GM18858 (cell line): ENCODE measurements around the gene HEYL.

Source experiments
- ATAC-seq: cut with Tn5 transposase; IDR thresholded peaks from one replicate; pipeline ENCODE4 v1.9.1; 2021; ENCODE audit not compliant: unreplicated experiment

Gene HEYL

DNA sequence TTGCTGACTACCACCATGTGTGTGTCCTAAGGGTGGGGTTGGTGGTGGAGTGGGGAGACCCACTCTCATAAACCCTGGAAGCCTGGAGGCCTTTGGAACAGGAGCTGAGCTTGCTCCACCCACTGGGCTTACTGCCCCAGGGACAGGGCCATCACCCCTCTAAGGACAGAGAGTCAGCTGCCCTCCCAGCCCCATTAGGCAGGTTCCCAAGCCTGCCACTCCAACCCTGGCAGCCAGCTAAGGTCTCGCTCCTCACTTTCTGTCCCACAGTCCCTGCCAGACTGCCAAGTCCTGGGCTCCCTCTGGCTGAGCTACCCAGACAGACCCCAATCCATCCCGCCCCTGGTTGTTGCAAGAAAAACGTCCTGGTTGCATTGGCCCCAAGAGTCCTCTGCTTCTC is 28.7 kb upstream of the HEYL start:
- no peak for ATAC-seq

DNA sequence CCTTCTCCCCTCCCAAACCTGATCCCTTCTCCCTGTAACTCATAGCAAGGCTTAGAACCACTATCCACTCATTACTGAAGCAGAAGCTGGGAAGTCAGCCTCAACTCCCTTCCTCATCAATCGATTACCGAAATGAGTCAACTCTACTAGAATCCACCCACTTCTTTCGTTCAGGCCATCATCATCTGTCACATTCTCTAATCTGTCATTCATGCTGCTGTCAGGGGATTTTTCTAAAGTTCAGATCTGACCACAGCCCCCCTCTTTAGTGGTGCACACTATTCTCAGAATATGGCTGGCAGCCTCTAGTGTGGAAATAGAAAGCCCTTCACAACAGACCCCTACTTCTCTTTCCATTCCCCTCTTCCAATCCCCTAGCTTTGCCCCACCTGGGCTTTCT is 27.3 kb upstream of the HEYL start:
- peak; percentile 76 for ATAC-seq

DNA sequence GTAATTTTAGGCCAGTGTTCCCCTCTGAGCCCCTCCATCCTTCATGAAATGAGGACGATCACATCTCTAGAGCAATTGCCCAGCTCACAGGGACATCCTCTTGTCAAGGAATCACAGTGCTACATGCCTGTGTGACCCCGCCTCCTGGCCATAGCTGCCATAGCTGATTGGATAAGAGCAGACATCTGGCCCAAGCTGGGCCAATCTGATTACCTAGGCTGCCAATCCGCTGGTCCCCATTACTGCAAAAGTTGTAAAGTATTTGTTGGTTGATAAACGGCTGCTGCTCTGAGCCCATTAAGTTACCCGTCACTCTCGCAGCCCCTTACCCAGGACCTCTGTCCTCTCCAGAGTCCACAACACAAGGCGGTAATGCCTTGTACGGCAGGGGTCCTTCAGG is 24.1 kb upstream of the HEYL start:
- no peak for ATAC-seq

DNA sequence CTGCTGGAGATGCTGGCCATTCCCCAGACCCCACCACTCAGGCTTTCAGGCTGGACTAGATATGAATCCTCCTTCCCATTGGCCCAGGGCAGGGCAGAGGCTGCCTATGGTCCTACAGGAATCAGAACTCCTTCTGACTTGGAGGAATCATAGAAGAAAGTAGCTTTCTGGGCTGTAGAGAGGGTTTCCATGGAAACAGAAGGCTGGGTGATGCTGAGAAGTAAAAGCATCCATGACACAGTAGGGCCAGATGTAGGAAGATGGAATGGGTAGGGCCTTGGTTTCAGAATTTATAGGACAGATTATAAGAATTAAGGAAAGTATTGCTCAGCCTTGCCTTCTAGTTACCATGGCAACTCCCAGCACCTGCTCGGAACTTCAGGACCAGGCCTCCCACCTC is 23.4 kb upstream of the HEYL start:
- no peak for ATAC-seq

DNA sequence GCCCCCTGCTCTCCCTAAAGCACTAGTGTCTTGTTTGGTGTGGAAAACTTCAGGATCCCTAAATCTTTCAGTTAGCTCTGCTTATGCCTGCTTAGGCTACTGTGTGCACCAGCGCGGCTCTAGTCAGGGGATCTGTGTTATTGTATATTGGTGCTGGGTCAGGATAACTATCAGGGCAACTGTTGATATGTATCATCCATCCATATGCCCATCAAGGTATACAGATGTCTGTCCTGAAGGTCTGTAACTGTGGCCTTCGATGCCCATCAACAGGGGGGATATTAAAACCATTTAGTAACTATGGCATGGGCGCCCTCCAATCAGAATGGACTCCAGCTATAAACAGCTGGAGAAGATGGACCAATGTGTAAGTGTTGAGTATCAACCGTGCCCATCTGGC is 20.1 kb upstream of the HEYL start:
- no peak for ATAC-seq

DNA sequence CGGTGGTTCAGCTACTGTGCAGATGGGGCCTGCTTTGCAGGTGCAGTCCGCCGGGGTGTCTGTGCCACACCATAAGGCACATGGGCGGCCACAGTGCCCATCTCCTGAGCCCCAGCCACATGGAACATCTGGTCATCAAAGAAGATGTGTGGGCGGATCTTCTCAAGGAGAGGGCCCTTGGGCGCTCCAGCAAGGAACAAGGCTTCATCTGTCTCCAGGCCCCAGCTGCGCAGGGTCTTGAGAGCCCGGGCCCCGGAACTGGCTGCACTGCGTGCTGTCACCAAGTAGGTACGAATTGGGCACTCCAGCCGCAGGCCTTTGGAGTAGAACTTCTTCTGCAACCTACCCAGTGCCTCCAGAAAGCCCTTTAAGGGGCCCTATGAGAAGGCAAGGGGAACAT is 19.7 kb upstream of the HEYL start:
- ATAC-seq: no peak

DNA sequence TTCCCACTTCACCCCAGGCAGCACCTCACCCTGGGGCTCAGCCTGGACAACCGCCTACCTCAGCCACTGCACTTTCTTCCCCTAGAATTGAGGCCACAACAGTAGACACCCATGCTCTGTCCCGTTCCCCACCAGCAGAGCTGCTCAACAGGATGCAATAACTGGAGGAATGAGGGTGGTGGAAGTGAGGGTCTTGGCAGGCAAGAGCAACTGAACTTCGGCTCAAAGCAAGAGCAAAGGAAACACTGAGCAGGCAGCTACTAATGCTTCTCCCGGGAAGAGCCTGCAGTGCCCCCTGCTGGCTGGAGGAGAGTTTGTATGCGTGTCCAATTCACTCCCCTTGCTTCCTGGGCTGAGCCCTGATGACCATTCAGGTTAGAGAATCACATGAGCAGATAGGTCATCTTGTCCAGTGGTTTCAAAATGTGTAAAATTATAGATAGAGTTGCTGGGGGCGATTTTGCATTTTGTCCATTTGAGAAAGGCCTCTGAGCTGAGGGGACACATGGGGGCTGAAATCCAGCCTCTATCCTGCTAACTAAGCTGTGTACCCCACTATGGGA is 18.6 kb upstream of the HEYL start:
- ATAC-seq: no peak

DNA sequence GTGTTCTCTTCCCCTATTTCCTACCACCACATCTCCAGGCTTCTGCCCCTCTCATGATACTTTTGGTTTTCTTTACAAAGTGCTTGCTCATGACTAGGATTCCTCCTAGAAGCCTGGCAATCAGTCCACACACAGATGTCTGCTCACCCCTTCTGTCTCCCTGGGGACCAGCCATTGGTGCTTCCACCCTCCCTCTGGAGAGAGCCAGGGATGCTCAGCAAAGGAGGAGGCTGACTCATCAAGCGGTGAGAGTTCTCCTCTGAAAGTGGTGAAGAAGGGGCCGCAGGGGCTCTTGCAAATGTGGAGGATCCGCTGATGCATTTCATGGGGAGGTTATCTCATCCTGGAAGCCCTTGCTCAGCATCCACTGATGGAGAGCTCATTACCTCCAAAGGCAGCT is 18.0 kb upstream of the HEYL start:
- ATAC-seq: no peak

DNA sequence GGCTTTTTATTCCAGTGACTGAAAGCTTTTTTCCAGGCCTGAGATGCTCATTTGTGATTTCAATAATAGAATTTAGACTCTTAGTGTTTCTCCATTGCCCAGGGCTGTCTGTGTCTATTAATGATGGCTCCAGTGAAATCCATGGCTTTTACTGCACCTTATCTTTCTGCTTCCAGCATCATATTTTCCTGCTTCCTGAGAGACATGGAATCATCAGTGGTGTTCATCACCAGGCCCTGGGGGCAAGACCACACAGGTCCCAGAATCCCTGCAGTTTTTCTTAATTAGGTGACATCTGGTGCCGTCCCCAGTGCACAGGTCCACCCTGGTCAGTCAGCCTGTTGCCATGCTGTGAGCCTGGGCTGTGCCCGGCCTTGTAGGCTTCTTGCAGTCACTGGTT is 16.9 kb upstream of the HEYL start:
- ATAC-seq: no peak

DNA sequence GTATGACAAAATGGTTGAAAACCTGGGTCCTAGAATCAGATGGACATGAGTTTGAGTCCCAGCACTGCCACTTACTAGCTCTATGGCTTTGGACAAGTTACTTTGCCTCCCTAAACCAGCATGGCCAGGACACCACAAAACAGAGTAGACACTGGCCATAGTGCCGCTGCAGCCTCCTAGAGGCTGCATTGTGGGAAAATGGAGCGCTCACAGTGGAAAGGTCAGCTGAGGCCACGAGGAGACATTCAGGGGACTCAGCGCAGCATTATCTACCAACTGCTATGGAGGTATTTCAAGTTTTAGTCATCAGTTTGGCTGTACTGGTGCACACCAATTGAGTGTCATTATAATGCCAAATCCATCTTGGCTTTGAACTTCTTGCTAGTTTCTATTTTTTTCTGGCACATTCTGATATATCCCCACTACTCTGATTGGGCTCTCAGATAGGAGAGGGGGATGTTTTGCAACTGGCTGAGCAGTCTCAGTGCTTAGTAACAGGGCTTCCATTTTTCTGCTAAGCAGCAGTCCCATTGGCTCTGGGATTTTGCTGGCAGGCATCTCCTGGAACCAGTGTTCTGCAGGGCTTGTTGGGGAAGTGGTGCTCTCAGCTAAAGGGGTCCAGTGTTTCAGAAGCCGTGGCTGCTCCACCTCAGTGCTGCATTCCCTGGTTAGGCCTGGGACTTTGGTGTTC is 16.3 kb upstream of the HEYL start:
- no peak for ATAC-seq

DNA sequence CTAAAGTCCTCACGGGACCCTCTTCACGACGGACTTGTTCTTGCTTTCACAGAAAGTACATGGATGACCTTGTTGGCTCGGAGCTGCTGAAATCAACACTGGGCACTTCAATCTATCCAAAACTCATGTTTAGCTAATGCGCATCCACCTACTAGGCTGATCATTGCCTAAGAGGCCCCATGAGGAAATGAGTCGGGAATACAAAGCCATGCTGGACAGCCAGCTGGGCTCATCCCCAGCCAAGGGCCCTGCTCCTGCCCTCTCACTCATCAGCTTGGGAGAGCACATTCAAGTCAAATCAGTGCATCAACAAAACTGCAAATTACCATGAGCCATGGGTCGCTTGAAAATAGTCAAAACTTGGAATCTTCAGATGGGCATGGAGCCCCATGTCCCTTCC is 14.8 kb upstream of the HEYL start:
- no peak for ATAC-seq

DNA sequence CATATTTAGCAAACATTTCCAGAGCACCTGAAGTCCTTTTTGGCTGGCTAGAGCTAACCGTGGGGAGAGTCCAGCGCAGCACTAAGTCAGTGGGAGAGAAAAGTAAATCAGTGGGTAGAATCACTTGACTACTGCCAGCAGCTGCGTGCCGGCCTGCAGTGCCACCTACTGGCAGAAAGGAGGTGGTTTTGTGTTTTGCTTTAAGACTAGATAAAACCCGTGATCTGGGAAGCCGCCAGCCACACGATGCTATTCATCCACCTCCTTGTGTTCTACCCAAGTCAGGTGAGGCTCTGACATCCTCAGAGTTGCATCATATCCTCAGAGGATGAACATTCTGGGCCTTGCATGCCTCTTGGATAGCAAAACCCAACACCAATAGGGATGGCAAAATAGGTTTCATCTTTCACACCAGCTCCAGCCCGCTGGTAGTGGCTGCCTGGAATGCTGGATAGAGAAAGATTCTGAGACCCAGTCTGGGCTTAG is 14.1 kb upstream of the HEYL start:
- ATAC-seq: no peak

DNA sequence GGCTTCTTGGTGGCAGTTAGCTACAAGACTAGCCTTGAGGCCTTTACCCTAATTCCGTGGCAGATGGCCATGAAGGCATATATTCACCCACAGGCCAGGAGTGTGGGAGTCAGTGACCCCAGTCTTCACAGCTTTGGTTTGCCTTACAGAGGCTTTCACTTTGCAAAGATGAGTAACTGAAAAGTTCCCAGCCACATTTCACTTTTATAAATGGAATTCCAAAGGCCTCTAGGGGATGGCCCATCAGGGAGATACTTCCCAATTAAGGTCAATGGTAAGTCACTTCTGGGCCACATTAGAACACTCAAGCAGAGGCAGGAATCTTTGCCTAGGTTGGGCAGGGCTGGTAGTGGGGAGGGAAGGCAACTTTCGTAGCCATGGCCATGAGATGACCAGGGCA is 13.1 kb upstream of the HEYL start:
- ATAC-seq: no peak

DNA sequence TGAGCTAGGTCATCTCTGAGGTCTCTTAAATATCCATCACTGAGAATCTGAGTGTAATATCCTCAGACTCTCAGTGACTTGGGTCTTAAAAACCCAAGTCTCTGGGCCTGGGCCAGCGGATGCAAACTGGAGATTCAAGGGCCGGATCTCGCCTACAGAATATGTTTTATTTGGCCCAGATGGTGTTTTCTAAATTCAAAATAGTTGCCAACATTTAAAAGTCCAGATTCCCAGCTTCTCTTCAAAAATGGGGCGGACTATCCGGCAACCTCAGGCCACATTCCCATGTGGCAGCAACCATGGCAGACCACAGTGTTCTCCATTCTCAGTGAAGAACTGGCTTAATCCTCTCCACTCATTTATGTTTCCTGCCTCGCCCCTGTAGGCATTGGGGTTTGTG is 12.7 kb upstream of the HEYL start:
- no peak for ATAC-seq

DNA sequence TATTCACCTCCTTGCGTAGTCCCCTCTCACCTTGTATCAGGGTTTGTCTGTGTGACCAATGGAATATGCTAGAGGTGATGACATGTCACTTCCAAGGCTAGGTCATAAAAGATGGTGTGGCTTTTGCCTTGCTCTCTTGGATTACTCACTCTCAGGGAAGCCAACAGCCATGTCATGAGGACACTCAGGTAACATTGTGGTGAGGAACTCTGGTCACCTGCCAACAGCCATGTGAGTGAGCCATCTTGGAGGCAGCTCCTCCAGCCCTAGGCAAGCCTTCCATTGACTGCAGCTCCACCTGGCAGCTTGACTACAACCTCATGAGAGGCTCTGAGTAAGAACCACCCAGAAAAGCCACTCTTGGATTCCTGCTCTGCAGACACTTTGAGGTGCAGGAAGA is 11.0 kb upstream of the HEYL start:
- no peak for ATAC-seq

DNA sequence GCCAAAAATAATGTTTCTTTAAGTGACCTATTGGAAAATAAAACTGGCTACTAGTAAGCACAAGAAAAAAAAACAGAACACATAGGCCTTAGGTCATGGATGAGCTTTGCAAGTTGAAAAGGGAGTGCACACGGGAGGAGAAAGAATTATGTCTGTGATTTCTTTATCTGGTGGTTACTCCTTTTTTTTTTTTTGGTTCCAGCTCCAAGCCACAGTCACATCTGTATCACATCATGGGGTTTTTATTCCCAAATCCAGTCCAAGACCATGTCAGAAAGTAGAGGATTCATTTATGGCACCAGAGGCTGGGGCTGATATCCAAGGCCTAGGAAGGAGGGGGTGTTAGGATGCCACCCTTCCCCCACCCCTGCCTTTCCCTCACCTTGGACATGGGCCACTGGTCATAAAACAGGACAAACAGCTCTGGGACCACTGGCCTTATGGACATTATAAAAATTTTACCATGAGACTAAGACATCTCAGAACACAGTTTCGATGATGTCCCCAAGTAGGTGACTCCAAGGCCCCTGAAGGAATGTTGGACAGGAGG is 10.3 kb upstream of the HEYL start:
- ATAC-seq: no peak

DNA sequence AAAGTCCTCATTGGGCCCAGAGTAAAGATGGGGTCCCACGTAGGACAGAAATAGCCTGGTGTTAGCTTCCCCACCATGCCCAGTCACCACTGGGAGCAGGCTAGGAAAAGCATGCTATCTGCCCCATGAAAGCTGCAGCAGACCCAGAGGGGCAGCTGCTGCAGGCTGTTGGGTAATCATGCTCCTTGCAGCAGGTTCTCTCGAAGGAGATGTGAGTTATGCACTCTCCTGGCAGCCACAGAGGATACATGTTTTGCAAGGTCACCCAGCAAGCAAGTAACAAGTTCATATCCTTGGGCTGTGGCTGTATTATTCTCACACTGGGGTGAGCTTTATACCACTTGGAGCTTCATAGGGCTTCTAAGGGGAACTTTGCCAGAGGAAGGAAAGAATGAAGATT is 9.1 kb upstream of the HEYL start:
- no peak for ATAC-seq

DNA sequence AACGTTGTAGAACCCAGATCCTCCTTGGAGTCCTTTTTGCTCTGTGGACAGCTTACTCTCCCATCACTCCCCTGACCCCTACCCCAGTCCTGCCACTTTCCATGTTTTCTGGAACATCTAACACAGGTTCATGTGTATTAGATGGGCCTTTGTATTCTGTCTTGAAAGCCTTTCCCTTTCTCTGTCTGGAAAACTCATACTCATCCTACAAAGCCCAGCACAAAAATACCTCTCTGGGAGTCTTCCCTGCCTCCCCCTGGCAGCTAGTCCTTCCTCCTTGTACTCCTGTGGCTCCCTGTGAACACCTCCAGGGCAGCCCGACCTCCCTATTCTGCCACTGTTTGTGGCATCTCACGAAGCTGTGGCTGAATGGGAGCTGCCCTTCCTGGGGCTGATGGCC is 7.8 kb upstream of the HEYL start:
- ATAC-seq: no peak

DNA sequence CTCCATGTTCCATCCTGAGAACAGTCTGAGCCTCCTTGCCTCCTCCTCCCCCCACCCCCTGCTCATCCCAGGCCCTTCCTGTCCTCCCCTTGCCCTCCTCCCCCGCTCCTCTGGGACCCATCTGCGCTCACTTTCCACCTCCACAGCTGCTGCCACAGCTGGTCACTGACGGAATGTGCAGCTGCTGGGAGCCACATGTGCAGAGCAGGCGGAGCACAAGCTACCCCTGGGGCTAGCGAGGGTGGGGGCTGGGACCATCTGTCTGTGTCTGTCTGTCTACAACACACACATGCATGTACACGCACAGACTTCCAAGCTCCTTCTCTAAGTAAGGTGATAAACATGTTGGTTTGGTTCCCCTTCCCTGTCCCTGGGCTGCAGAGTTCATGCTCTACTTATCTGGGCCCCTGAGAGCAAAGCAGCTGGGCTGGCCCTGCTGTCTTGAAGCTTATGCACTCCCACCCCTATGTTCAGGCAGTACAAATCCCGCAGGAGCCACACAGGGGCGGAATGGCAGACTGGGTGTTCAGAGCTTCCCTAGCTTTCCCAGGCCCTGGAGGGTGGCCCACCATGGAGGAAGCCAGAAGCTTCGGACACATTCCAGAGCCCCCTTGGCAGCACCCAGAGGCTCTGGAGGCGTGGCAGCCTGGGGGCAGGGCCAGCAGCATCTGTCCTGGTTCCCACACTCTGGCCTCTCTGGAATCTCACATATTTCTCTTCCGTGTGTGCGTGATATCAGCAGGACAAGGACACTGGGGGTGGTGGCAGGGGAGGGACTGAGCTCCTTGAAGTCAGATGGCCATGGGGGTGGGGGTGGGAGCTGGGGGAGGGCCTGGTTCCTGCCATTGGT is 7.0 kb upstream of the HEYL start:
- no peak for ATAC-seq

DNA sequence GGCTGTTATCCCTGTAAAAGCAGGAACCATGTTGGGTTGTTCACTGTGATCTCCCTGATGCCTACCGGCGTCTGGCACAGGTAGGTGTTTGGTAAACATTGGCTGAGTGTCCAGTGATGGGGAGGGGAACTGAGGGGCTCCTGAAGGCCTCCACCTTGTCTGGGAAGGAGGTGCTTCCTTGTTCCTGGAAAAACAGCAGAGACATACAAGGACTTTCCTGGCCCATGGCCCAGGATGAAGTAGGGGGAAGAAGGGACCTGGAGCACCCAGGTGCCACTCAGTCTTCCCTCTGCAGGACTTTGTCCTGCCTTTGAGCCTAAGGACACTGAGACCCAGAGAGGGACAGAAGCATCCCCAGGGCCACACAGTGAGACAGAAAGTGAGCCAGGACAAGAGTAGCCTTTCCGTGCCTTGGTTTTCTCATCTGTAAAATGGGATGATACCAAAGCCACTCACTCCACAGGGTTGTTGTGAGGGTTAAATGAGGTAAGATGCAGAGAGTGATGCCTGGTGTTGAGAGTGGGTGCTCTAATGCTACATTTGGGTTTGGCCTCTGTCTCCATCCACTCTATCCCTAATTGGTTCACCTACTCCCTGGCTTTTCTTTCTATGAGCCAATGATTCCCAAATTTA is 6.1 kb upstream of the HEYL start:
- no peak for ATAC-seq

DNA sequence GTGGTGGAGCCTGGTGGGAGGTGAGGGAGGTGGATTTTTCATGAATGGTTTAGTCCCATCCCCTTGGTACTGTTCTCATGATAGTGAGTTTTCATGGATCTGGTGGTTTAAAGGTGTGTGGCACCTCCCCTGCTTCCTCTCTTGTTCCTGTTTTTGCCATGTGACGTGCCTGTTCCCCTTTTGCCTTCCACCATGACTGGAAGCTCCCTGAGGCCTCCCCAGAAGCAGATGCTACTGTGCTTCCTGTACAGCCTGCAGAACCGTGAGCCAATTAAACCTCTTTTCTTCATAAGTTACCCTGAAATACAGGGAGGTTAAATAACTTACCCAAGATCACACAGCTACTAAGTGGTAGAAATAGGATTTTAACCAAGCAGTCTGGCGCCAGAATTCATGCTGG is 4.3 kb upstream of the HEYL start:
- no peak for ATAC-seq

DNA sequence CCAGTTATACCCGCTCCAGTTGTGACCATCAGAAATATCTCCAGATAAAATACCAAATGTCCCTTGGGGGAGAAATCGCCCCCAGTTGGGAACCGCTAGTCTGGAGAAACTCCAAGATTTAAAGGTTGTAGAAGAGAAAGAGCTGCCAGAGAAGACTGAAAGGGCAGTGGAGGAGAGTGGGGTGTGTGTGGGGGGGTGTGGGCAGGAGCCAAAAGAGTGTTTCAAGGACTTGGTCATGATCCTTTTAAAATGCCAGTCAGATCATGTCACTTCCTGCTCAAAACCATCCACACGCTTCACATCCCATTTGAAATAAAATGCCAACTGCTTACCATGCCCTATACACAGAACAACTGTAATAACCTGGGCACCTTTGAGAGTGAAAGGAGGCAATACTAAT is 3.4 kb upstream of the HEYL start:
- ATAC-seq: no peak
